HK-2 (cell line): ENCODE data around the gene LPCAT2.

Source experiments
- DNase-seq: peaks from one replicate; pipeline ENCODE4 v3.0.0-alpha.2; 2018; ENCODE audit not compliant: unreplicated experiment

Gene LPCAT2

GRCh38 chr16:55555436-55555835 lies 46.6 kb downstream of the LPCAT2 start:
- DNase-seq: no peak

- DNase-seq: no peak
Observed at GRCh38 chr16:55557186-55557585, 48.3 kb downstream of the LPCAT2 start.

- no peak for DNase-seq
Observed at GRCh38 chr16:55559233-55559632, 50.4 kb downstream of the LPCAT2 start.

GRCh38 chr16:55559933-55560516 lies 51.2 kb downstream of the LPCAT2 start:
- DNase-seq: no peak

- DNase-seq: no peak
Observed at GRCh38 chr16:55561319-55561848, 52.5 kb downstream of the LPCAT2 start.

GRCh38 chr16:55562936-55563335 lies 54.1 kb downstream of the LPCAT2 start:
- DNase-seq: no peak

- DNase-seq: no peak
Observed at GRCh38 chr16:55563797-55564196, 54.9 kb downstream of the LPCAT2 start.

GRCh38 chr16:55565086-55565485 lies 56.2 kb downstream of the LPCAT2 start:
- DNase-seq: no peak

GRCh38 chr16:55566432-55567175 lies 57.7 kb downstream of the LPCAT2 start, which contains the start of gene CAPNS2:
CAPNS2 (plus strand) TSS chr16:55566684; CDS start chr16:55566757, 73 bp downstream.
- no peak for DNase-seq

GRCh38 chr16:55567382-55567781 lies 58.5 kb downstream of the LPCAT2 start:
- DNase-seq: no peak

- no peak for DNase-seq
Observed at GRCh38 chr16:55568207-55568606, 59.3 kb downstream of the LPCAT2 start.

GRCh38 chr16:55569025-55569424 lies 60.2 kb downstream of the LPCAT2 start:
- no peak for DNase-seq

- no peak for DNase-seq
Observed at GRCh38 chr16:55570159-55570558, 61.3 kb downstream of the LPCAT2 start.

- DNase-seq: no peak
Observed at GRCh38 chr16:55571191-55571897, 62.5 kb downstream of the LPCAT2 start.

GRCh38 chr16:55572439-55572838 lies 63.6 kb downstream of the LPCAT2 start:
- no peak for DNase-seq

- no peak for DNase-seq
Observed at GRCh38 chr16:55574811-55575210, 65.9 kb downstream of the LPCAT2 start.

- DNase-seq: no peak
Observed at GRCh38 chr16:55575496-55575895, 66.6 kb downstream of the LPCAT2 start.

- no peak for DNase-seq
Observed at GRCh38 chr16:55576384-55576783, 67.5 kb downstream of the LPCAT2 start.

- DNase-seq: no peak
Observed at GRCh38 chr16:55577887-55578286, 69.0 kb downstream of the LPCAT2 start.

GRCh38 chr16:55585631-55586030 lies 76.8 kb downstream of the LPCAT2 start:
- DNase-seq: no peak

GRCh38 chr16:55588799-55589198 lies 79.9 kb downstream of the LPCAT2 start:
- DNase-seq: no peak

- DNase-seq: no peak
Observed at GRCh38 chr16:55592306-55592705, 83.4 kb downstream of the LPCAT2 start.

GRCh38 chr16:55597928-55598327 lies 89.1 kb downstream of the LPCAT2 start:
- no peak for DNase-seq
